ENCODE data around the gene SERPINB2.
A peak's percentile ranks its signal among the peaks of the same experiment; 100 is the strongest.
"Not testable (repeated sequence)": the region's sequence is repeated elsewhere in the genome, so short reads cannot be mapped to it uniquely, and the experiment has no call there.

SERPINB2 gene

GRCh38 chr18:63889626-63890025 is 2.1 kb downstream of the SERPINB2 start:
- no peak for DNase-seq

GRCh38 chr18:63890237-63890949 is 2.9 kb downstream of the SERPINB2 start:
- no peak for DNase-seq

GRCh38 chr18:63890950-63891304 is 3.4 kb downstream of the SERPINB2 start:
- DNase-seq, result no peak

DNA sequence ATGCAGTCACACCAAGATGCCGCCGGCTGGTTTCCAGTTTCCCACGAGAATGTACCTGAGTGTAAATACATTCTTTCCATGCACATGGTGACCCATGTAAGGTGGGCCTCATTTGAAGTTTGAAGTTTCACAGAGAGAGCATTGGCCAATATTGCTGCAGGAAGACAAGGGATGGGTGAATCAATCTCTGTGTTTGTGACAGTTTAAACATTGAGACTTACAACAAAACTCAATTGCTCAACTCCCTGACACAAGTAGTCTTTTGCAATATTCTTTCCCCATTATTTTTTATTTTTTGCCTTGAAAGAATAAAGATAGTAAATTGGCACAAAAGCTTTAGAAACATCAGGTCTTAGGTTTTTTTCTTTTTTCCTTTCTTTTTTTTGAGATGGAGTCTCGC is 5.1 kb downstream of the SERPINB2 start:
- DNase-seq, result no peak

- DNase-seq, result no peak
Observed at GRCh38 chr18:63894106-63894772, 6.7 kb downstream of the SERPINB2 start.

DNA sequence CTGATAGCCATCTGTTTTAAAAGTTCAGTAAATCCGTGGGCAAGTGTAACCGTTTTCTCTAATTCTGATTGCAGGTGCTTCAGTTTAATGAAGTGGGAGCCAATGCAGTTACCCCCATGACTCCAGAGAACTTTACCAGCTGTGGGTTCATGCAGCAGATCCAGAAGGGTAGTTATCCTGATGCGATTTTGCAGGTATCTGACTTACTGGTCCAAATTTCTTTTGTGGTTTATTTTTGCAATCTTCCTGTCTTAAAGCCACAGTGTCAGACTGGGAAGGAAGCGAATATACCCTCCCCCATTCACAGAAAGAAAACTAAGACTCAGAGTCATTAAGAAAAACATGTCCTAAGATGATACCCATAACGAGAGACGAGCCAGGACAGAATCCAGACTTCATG is 7.7 kb downstream of the SERPINB2 start:
- DNase-seq, result no peak

DNA sequence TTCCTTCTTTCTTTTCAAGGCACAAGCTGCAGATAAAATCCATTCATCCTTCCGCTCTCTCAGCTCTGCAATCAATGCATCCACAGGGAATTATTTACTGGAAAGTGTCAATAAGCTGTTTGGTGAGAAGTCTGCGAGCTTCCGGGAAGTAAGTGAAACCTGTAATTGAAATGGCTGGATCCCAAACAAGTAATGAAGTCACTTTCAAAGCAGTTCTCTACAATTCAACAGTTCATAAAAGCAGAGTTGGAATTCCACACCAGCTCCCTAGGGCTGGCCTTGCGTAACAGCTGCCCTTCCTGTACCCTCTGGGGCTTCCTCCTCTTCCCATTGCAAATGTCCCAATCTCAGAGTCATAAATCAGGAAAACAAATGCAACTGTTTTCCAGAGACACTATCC is 9.6 kb downstream of the SERPINB2 start:
- DNase-seq, result no peak

GRCh38 chr18:63899206-63899605 is 11.7 kb downstream of the SERPINB2 start:
- DNase-seq, result no peak

DNA sequence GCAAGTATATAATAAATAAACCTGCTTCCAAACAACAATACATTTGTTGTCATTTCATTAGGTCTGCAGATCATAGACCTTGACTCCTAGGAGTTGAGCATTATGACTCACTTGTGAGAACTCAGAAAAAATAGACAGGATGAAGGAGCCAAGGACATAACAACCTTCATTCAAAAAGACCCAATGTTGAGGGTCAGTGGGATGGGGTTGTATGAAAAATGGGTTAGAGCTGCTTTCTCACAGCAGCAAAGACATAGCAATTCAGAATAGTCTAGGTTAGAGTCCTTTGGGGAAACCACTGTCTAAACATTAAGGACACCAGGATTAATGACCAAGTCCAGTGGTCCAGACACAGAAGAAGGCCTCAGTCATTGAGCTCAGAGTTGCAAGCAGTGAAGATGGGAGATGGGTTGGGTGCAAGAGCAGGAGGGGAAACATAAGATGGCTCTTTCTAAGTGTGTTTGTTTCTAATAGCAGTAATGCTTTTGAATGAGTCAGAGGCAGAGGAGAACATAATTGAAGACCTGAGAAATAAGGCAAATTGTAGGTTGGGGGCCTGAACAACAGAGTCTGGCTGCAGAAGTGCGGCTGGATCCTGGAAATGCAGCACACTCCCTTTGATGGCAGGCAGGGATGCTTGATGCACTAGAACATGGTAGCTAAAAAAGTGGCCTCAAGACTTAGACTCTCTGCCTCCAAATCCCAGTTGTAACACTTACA is 16.5 kb downstream of the SERPINB2 start:
- no peak for DNase-seq

DNA sequence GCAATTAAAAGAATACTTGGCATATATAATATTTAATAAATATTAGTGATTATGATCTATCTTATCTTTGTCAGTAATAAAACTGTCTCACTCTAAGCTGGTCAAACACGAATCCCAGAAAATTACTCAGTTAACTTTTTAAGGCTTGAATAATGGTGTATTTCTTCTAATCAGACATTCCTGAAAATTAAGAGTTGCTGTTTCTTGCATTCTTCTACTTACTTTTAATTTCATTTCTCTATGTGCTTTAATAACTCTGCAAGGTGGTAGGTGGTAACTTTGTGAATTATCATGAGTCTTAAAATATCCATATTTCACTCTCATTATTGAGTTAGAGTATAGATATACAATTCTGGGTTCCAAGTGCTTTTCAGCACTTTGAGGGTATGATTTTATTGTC is 17.2 kb downstream of the SERPINB2 start:
- DNase-seq, result no peak

GRCh38 chr18:63905361-63905760 is 17.9 kb downstream of the SERPINB2 start:
- no peak for DNase-seq

GRCh38 chr18:63906056-63906455 is 18.6 kb downstream of the SERPINB2 start:
- no peak for DNase-seq

GRCh38 chr18:63907664-63908063 is 20.2 kb downstream of the SERPINB2 start, which contains the start of gene SERPINB10:
Gene SERPINB10 (plus strand): TSS chr18:63907958. CDS start chr18:63915511, 7,553 bp downstream.
- DNase-seq, result no peak

- no peak for DNase-seq
Observed at GRCh38 chr18:63908858-63909257, 21.4 kb downstream of the SERPINB2 start.

DNA sequence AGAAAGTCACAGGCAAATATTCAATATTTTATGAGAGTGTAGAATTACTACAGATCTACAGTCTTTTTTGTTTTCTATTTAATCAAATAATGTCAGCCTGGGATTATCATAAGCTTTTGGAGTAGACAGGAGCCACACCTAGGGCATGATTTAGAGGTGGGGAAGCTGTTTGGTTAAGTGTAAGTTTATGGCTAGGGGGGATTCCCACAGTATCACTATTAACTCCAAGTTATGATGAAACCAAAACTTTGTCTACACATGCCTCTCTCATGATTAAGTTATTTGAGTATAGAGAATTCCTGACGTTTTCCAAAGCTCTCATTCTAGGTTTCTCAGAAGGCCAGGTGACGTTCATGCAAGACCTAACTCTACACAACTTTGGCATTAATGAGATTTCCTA is 22.4 kb downstream of the SERPINB2 start:
- no peak for DNase-seq

DNA sequence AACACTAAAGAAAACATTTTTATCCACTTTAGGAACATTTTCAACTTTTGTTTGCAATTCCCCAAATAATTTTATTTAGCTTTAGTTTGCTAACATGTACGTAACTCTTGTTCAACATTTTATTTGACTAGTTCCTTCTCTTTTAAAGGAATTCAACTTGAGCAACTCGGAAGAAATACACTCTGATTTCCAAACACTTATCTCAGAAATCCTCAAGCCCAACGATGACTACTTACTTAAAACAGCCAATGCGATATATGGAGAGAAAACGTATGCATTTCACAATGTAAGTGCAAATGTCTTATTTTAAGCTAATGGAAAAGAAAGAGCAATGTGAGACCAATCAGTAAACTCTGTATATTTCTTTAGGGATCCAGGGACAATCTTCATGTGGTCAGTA is 30.3 kb downstream of the SERPINB2 start:
- no peak for DNase-seq

DNA sequence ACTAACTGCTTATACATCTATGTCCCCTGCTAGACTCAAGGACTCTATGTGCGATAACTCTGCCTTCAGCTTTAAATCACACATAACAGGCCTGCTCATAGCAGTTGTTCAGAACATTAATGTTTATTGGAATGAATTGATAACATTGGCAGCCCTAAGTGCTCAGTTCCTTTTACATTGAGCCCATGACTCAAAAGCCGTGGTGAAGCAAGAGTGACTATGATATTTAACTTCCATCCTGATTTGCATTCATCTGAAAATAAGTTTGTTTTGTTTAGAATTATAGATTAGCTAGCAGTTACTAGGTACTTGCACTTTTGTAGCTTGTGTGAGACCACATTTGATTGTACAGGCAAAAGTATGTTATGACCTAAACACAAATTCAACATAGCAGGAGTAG is 34.5 kb downstream of the SERPINB2 start:
- no peak for DNase-seq

DNA sequence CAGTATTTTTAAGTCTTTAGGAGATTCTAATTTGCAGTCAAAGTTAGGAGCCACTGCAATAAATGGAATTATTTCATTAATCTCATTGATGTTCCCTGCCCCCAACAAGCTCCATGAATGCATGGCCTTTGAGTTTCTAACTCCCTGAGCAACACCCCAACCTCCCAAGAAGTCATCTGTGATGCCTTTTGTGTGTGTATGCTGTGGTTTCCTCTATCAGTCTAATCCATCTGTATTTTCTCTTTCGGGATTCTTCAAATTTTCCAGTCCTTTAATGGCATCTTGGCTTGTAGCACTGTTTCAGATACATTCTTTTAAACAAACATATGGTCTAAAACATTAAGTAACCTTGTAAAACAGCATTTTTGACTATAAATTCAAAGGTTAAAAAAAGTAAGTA is 37.0 kb downstream of the SERPINB2 start:
- DNase-seq, result no peak

DNA sequence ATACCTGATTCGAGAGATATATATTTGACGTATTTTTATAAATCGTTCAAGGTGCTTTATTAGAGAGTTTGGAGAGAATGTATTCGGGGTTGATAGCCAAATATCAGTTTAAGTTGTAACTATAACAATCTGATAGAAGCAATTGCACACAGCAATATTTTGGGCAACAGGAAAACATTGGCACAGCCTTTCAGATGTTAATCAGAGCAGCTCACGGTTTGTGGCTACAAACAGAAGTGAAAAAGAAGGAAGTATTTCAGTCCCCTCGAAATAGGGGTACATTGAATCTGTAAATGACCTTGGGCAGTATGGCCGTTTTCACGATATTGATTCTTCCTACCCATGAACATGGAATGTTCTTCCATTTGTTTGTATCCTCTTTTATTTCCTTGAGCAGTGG is 40.8 kb downstream of the SERPINB2 start:
- no peak for DNase-seq

DNA sequence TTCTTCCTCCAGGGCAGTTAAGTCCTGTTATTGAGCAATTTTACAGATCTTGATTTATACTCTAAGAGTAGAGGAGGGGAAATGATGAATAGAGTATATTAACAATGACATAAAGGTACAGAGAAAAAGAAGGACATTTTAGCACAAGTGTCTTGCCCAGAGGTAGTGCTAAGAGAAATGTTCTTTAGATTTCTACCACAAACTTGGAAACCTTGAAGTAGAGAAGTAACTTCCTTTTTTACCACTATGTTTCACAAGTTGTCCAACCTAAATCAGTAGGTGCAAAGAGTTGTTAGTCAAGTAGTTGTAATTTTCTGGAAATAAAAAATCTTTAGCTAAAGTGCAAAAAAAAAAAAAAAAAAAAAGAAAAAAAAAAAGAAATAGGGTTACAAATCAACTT is 41.9 kb downstream of the SERPINB2 start:
- not testable (repeated sequence) for DNase-seq

DNA sequence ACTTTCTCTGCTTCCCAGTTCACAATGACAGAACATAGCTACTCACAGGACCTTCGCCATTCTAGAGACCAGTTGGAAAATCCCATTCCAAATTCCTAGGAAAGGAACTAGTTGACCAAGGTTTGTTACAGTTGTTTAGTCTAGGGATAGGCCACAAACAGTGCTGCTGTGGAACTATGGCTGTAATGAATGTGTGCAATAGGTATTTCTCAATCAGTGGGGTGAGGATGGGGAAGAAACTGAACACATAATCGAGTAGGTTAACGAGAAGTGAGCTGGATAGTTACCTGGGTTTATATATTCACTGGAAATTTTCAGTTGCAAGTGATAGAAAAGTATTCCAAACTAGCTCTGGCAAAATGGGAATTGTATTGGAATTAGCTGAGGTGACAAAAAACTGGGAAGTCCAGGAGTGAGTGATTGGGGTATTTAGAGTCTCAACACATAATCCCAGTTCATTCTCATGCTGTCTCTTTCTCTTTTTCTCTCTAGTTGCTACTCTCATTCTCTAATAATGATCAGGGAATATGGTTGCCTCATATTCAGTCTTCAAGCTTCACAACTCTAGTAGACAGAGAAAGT is 43.4 kb downstream of the SERPINB2 start:
- no peak for DNase-seq

- peak in 3 of 4 experiments; percentile 3 to 18 (median 12) for DNase-seq
Observed at GRCh38 chr18:63936156-63936931, 48.8 kb downstream of the SERPINB2 start.

- DNase-seq, result no peak
Observed at GRCh38 chr18:63936932-63937393, 49.5 kb downstream of the SERPINB2 start.
